ENCODE data around the gene ARFGEF2.
"Not testable (repeated sequence)": the region's sequence is repeated elsewhere in the genome, so short reads cannot be mapped to it uniquely, and the experiment has no call there.

Gene ARFGEF2

DNA sequence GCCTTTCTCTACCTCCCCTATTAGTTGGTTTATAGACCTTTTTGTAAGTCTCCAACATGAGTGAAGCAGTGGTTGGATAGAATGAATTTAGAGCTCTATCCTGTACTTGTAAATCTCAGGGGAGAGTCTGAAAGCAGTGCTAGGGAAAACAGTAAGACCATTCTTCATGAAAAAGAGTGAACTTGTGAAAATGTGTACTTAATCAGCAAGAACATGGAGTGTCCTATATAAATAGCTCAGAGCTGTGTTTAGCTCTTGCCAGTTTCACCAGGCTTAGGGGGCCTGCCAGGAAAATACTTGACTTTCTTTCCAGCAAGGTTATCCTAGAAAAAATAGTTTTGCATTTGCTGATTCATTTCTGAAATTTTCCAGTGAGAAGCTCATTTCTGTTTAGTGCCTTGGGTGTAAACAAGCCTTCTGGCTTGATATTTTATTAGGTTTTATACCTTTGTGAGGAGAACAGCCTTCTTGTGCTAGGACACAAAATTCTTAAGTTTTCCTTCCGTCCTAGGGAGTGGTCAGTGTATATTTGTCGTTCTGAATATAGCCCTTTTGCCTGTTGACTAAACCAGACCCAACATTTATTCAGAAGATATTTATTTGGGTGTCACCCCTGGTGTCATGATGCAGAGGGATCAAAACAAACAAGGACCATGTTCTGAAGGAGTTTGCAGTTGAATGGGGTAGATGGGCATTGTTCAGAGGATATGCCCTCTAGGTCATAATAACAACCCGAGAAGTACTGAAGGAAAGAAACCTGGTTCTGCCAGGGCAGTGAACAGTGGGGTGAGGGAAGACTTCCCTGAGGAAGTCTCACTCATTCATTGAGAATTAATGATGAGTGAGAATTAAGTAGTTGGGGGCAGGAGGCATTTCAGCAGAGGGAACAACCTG, 7.6 kb downstream of the ARFGEF2 start:
- no peak for DNase-seq (ENCODE audit: low read depth in 3 of 3)

DNA sequence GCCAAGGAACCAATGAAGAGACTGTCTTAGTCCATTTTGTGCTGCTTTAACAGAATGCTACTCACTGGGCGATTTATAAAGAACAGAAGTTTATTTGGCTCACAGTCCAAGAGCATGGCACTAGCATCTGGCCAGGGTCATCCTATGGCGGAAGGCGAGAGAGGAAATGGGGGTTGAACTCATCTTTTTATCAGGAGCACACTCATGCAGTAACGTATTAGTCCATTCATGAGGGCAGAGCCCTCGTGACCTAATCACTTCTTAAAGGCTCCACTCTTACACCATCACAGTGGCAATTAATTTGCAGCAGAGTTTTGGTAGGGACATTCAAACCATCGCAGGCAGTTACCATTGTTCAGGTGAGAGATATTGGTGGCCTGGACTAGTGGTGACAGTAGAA, 8.5 kb downstream of the ARFGEF2 start:
- no peak for DNase-seq (ENCODE audit: low read depth in 3 of 3)

DNA sequence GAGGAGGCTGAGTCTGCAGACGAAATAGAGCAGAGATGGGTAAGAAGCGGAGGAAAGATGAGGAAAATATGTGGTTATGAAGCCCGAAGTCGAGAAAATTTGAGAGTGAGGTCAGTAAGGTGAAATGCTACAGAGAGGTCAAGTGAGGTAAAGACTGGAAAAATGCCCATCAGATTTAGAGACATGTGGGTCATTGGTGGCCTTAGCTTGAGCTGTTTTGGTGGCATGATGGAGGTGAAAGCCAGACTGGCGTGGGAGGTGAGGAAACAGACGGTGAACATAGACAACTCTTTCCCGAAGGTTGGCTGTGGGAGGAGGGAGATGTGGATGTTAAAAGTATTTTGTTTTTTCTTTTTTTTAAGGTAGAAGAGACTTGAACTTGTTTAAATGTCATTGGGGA, 9.4 kb downstream of the ARFGEF2 start:
- DNase-seq (ENCODE audit: low read depth in 3 of 3): no peak

DNA sequence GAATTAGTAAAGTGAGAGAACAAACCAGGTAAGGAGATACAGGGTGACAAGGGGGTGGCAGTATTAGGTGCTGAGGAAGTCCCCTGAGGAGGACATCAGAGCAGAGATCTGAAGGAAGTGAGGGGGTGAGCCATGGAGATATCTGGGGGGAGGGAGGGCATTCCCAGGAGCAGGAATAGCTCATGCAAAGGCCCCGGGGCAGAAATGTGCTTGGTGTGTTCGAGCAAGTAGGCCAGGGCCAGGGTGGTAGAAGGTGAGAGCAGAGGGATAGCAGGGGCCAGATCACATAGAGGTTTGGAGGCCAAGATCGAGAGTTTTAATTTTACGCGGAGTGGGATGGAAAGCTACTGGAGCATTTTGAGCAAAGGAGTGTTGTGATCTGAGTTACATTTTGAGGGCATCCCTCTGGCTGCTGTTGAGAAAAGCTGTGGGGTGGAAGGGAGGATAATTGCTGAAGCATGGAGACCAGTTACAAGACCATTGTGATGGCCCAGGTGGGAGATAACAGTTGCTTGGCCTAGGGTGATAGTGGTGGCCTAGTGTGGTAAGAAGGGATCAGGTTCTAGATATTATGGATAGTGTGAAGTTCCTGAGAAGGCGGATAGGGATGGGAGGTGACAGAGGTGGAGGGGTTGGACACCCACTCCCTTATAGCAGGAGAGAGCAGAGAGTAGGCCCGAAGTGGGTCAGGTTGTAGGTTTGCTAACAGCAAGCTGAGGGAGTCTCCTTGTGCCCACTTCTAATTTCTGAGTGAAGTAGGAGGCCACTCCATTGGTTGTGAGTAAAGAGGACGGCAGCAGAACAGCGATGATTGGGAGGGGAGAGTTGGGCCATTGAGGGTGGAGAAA, 10.2 kb downstream of the ARFGEF2 start:
- no peak for DNase-seq (ENCODE audit: low read depth in 3 of 3)

DNA sequence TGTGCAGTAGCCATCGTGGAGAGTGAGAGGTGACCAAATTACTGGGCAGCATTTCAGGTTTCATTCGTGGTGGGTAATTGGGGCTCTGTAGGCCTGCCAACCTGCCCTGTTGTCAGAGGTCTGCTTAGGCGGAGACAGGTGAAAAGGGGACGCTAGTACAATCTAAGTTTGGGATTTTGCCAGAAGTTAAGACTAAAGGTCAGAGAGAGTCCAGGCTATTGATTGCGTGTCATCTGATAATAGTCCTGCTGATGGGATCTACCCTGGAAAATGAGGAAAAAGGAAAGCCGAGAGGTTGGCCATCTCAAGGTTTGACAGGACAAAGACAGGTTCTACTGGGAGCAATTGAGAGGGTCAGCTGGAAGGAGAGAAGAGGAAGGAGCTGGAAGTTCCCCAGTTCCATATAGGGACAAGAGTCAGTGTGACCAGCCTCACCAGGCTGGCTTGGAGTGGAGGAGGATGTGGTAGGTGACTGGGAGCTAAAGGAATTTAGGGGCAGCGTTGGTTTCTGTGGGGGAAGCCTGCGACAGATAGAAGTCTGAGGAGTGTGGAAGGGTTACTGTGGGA, 10.9 kb downstream of the ARFGEF2 start:
- no peak for DNase-seq (ENCODE audit: low read depth in 3 of 3)

DNA sequence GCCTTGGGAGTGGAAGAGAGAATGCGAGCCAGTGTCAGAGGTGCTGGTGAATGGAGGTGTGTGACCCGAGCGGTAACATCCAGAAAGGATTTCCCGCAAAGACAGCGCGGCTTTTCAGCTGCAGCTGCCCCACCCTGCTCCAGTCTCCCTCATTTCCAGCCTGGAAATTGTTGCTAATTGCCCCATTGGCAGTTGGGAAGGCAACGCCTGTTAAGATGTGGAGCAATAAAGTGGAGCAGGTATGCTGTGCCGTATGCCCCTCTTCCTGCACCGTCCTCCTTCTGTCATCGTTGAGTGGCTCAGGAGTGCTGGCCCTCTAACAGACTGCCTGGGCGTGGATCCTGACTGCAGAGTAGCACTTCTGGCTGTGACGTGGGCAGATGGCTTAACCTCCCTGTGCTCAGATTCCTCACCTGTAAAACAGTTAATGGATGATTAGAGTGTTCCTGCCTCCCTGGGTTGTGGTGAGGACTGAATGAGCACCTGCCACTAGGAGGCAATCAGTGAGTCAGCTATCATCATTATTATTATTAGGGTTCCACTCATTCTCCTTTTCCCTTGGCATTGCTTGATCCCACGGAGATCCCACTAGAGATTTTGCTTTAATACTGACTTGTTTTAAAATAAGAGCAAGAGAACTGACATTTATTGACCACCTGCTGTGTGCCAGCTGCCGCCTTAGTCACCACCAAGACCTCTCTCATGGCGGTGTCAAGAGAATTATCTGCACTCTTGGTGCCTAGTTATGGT, 11.7 kb downstream of the ARFGEF2 start:
- no peak for DNase-seq (ENCODE audit: low read depth in 3 of 3)

DNA sequence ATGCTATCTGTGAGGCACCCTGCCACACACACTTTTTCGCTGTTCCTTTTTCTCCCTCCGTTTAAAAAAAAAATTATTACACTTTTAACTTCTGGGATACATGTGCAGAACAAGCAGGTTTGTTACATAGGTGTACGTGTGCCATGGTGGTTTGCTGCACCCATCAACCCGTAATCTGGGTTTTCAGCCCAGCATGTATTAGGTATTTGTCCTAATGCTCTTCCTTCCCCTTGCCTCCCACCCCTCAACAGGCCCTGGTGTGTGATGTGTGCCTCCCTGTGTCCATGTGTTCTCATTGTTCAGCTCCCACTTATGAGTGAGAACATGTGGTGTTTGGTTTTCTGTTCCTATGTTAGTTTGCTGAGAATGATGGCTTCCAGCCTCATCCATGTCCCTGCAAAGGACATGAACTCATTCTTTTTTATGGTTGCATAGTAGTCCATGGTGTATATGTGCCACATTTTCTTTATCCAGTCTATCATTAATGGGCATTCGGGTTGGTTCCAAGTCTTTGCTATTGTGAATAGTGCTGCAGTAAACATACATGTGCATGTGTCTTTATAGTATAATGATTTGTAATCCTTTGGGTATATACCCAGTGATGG, 12.9 kb downstream of the ARFGEF2 start:
- DNase-seq (ENCODE audit: low read depth in 3 of 3): not testable (repeated sequence)

DNA sequence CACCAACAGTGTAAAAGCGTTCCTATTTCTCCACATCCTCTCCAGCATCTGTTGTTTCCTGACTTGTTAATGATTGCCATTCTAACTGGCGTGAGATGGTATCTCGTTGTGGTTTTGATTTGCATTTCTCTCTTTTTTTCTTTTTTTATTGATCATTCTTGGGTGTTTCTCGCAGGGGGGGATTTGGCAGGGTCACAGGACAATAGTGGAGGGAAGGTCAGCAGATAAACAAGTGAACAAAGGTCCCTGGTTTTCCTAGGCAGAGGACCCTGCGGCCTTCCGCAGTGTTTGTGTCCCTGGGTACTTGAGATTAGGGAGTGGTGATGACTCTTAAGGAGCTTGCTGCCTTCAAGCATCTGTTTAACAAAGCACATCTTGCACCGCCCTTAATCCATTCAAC, 13.5 kb downstream of the ARFGEF2 start:
- not testable (repeated sequence) for DNase-seq (ENCODE audit: low read depth in 3 of 3)

DNA sequence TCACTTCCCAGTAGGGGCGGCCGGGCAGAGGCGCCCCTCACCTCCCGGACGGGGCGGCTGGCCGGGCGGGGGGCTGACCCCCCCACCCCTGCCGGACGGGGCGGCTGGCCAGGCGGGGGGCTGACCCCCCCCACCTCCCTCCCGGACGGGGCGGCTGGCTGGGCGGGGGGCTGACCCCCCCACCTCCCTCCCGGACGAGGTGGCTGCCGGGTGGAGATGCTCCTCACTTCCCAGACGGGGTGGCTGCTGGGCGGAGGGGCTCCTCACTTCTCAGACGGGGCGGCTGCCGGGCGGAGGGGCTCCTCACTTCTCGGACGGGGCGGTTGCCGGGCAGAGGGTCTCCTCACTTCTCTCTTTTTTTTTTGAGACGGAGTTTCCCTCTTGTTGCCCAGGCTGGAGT, 14.7 kb downstream of the ARFGEF2 start:
- not testable (repeated sequence) for DNase-seq (ENCODE audit: low read depth in 3 of 3)

DNA sequence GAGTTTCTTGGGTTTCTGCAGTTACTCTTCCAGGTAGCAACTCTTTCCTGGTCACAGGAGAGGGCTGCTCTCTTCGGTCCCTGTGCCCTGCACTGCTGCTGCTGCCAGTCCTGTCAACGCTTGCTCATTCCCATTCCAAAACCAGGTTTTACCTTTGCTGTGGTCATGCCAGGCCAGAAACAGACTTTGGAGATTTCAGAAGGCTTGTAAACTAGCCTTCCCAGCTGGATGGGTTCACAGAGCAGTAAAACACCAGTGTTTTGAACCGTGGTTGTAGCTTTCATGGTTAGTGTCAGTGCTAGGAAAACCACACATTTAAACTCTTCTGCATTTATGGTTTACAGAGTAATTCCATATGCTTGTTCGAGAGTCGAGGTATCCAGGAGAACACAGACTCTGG, 16.2 kb downstream of the ARFGEF2 start:
- DNase-seq (ENCODE audit: low read depth in 3 of 3): no peak

DNA sequence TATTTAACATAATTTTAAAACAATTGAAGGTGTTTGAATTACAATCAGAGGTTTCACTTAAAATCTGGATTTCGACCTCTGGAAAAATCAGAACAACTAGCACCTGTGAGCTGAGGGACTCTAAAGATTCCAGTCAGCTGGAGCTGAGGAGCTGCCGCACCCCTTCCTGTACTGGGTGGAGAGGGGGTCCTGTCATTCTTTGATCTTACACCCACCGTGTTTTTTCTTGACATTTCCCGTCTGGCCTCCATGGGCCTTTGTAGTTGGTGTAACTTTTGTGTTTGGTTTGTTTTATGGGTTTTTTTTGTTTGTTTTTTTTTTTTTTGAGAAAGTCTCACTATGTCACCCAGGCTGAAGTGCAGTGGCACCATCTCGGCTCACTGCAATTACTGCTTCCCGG, 17.2 kb downstream of the ARFGEF2 start:
- DNase-seq (ENCODE audit: low read depth in 3 of 3): no peak

DNA sequence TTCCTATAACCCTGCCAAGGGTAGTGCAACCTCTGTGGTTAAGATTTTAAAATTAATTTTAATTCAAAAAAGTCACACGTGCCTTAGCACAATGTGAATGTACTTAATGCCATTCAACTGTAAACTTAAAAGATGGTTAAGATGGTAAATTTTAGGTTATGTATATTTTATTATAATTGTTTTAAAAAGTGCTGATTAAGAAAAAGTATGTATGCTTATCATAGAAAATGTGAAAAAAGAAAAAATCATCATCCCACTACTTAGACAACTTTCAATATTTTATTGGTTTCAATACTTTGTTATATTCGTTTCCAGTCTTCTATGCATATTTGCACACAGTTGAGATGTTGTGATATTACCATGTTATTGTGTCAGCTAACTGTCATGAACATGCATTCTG, 18.7 kb downstream of the ARFGEF2 start:
- no peak for DNase-seq (ENCODE audit: low read depth in 3 of 3)

DNA sequence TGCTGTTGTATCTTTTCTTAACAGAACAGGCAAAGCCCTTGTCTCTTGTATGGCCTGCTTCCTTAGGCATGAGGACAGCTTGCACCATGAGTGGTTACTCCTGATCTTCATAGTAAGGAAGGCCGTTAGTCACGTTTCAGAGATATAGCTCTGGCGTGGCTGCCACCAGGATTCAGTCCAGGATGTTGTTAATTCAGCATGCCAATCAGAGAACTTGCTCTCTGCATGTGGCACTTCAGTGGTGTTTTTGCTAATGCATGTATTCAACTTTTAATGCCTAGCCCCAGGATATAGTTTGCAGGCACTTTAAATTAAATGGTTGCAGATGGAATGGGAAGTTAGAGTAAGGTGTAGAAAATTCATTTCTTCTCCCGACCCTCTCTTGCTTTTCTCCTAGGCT, 20.0 kb downstream of the ARFGEF2 start:
- no peak for DNase-seq (ENCODE audit: low read depth in 3 of 3)

DNA sequence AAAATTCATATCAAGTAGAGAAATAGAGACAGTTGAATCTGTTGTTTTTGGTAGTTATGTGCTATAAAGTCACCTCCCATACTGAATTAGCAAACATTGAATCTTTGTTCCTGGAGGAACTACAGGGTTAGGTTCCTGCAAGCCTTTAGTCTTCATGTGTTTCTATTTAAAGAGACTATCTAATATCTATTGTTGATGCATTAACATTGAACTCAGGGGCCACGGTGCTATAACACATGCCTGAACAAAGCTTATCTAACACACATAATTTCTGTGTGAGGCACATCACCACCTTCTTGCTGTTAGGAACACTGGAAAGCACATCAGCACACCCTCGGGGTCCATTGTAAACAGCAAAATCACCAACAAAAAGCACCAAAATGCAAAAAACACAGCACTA, 21.2 kb downstream of the ARFGEF2 start:
- DNase-seq (ENCODE audit: low read depth in 3 of 3): no peak

DNA sequence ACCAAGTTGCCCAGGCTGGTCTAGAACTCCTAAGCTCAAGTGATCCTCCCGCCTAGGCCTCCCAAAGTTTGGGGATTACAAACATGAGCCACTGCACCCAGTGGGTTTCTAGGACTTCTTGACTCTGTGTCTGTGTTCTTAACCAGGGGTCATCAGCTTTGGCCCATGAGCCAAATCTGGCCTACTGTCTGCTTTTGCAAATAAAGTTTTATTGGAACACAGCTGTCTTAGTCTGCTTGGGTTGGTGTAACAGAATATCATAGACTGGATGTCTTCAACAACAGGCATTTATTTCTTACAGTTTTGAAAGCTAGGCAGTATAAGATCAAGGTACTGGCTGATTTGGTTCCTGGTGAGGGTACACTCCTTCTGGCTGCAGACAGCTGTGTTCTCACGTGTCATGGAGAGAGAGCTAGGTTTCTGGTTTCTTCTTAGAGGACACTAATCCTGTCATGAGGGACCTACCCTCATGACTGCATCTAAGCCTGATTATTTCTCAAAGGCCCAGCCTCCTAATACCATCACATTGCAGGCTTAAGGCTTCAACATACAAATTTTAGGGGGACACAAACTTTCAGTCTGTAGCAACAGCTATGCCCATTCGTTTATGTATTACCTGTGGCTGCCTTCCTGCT, 23.3 kb downstream of the ARFGEF2 start:
- DNase-seq (ENCODE audit: low read depth in 3 of 3): no peak

DNA sequence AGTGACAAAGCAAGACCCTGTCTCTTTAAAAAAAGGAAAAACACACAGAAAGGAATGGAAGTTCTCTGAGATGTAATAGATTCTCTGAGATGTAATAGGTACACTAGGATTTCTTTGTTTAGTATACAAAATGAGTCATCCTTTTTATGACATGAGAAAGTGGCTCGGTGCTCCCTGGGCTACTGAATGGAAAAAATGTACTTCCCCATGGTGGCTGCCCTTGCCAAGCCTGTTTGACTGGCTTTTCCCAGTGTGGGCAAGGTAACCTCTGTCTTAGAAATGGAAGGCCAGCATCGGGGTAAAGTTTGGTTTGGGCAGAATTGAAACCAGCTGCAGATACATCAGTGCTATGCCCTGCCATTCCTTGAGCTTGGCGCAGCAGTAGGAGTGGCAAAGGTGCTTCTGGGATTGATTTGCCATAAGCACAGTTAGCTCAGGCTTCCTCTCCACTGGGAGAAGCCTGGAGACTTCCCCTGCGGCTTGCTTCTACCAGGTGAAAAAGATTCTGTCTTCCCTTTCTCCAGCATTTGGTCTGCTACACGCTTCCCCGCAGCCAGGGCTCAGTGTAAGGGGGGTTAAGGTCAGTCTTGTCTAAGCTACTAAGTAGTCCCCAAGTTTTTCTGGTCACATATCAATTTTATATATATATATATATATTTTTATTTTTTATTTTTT, 24.5 kb downstream of the ARFGEF2 start:
- no peak for DNase-seq (ENCODE audit: low read depth in 3 of 3)

DNA sequence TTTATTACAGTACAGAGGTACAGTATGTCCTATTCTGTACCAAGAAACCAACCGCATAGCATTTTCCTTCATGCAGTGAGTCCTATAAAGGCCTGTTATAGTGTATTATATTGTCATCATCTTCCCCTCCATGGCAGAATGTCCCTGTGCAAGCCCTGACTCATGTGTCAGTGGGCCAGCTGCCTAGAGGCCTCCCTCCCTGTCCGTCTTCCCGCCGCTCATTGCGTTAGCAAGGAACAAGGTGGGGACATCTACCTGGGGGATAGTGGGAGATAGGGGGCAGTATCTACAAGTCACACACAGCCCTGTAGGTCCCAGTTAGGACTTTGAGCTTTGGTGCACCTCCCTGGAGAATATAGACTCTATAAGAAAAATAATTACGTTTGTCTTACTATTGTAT, 27.1 kb downstream of the ARFGEF2 start:
- no peak for DNase-seq (ENCODE audit: low read depth in 3 of 3)

DNA sequence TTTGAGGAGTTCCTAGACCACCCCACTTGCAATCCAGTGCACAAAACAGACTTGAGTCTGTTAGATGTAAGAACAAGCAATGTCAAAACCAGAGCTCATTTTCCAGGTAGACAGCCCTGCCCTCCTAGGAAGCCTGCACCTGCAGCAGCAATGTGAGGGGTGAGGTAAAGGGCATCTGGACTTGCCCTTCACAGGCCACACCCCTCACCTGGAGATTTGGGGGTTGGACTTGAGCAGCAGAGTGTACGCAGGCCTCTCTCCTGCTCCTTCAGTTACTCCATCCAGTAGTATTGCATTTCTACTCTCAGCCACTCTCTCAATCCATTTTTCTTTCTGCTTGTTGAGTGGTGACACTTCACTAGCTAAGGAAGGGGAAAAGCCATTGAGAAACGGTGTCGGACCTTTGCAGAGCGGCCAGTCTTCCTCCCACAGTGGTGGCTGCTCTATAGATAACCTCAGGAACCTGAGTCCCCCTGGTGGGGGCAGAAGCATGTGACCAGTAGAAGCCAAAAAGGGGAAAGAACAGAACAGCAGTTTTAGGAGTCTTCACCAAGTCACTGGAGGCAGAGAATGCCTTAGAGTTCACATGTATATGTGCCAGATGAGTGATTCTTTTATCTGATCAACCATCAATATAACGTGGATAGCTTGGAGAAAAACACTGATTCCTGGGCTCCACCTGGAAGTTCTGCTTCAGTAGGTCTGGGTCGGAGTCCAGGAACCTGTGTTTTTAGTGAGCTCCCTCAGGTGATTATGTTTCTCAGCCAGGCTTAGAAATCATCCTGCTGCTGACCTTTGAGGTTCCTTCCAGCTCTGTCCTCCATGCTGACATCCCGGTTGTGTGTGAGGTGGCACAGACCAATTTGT, 28.0 kb downstream of the ARFGEF2 start:
- DNase-seq (ENCODE audit: low read depth in 3 of 3): no peak

DNA sequence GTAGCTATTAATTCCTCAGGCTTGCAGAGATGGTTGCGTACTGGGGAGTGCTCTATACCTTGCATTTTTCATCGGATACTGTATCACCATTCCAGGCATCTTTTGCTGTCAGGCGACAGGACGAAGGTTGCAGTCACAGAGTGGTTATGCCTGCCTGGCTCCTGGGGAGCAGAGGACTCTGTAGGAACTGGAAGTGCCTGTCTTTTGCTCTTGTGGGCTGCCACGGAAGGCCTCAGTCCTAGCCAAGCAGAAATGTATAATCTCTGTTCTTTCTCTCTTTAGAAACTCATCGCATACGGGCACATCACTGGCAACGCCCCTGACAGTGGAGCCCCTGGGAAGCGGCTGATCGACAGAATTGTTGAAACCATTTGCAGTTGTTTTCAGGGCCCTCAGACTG, 29.5 kb downstream of the ARFGEF2 start:
- no peak for DNase-seq (ENCODE audit: low read depth in 3 of 3)

Measured in stimulated activated CD4-positive, alpha-beta T cell treated with anti-CD3 and anti-CD28 coated beads, TNF-alpha, amount 100 ng/mL, for 4 hours (primary cell).